Calu3 (cell line): ENCODE measurements around the gene RASD2. TPM values are rescaled to one million over a fixed set of nuclear protein-coding genes. Genes with fewer than 3 reads are reported as not detected.

Source experiments
- BruUV-seq: library from RNA; stranded (reverse); fragments of 400-500 nt; replicated peaks from 2 replicates; lab custom pipeline; 2021; lab: Mats Ljungman, UMichigan
- CTCF ChIA-PET: fragments of 300-600 bp; sonication (Branson Sonifier 250); formaldehyde crosslinking; loops from one replicate; lab custom pipeline; 2022; ENCODE audit warnings: antibody characterized with exemption; lab: Charles Lee
- DNase-seq: peaks from one replicate; pipeline ENCODE4 v3.0.0; 2022
- H3K27ac Mint-ChIP-seq: one replicate; pipeline ENCODE4 v1.8.0; 2022; ENCODE audit warnings: mixed read lengths; ENCODE audit not compliant: unreplicated experiment
- H3K27me3 Mint-ChIP-seq: one replicate; pipeline ENCODE4 v1.8.0; 2022; ENCODE audit warnings: mixed read lengths; ENCODE audit not compliant: unreplicated experiment
- H3K36me3 Mint-ChIP-seq: one replicate; pipeline ENCODE4 v1.8.0; 2022; ENCODE audit warnings: mild to moderate bottlenecking, moderate library complexity, mixed read lengths; ENCODE audit not compliant: insufficient read depth, unreplicated experiment
- H3K4me1 Mint-ChIP-seq: one replicate; pipeline ENCODE4 v1.8.0; 2022; ENCODE audit warnings: mild to moderate bottlenecking, low read depth, mixed read lengths; ENCODE audit not compliant: unreplicated experiment
- H3K4me3 Mint-ChIP-seq: one replicate; pipeline ENCODE4 v1.8.0; 2022; ENCODE audit warnings: mild to moderate bottlenecking, low read depth, moderate library complexity, mixed read lengths; ENCODE audit not compliant: unreplicated experiment
- H3K9me3 Mint-ChIP-seq: one replicate; pipeline ENCODE4 v1.8.0; 2022; ENCODE audit warnings: low read depth, mixed read lengths; ENCODE audit not compliant: unreplicated experiment
- intact Hi-C: fragments of 100-400 bp; cut with micrococcal nuclease; formaldehyde crosslinking; loops from one replicate; pipeline ENCODE4 v1.10.0; 2022; ENCODE audit not compliant: unreplicated experiment
- total RNA-seq: library from RNA; stranded (reverse); gene quantifications from 2 replicates; pipeline ENCODE4 v1.2.3, GENCODE V29; 2022
- TF ChIP-seq, protein P1 (sequence below): fragments of 200-600 bp; IDR thresholded peaks from one replicate; pipeline ENCODE4 v1.8.0; 2022; ENCODE audit warnings: antibody characterized with exemption; ENCODE audit not compliant: unreplicated experiment

The RASD2 gene
- total RNA-seq, 1 experiment from 2014 or later, result 0.14 TPM

- Mint-ChIP-seq H3K4me1 (no peaks in the 10 kb centered on the region), H3K9me3 (peaks cover 4% of the 10 kb centered on the region), H3K4me3 (no peak overlapping the region), H3K27ac (no peak overlapping the region), H3K27me3 (peaks cover 45% of the 10 kb centered on the region), H3K36me3 (no peaks in the 10 kb centered on the region)
- CTCF ChIA-PET, result no interaction called here
- DNase-seq, result no peak
- TF ChIP-seq, protein P1, sequence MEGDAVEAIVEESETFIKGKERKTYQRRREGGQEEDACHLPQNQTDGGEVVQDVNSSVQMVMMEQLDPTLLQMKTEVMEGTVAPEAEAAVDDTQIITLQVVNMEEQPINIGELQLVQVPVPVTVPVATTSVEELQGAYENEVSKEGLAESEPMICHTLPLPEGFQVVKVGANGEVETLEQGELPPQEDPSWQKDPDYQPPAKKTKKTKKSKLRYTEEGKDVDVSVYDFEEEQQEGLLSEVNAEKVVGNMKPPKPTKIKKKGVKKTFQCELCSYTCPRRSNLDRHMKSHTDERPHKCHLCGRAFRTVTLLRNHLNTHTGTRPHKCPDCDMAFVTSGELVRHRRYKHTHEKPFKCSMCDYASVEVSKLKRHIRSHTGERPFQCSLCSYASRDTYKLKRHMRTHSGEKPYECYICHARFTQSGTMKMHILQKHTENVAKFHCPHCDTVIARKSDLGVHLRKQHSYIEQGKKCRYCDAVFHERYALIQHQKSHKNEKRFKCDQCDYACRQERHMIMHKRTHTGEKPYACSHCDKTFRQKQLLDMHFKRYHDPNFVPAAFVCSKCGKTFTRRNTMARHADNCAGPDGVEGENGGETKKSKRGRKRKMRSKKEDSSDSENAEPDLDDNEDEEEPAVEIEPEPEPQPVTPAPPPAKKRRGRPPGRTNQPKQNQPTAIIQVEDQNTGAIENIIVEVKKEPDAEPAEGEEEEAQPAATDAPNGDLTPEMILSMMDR, result no peak
- intact Hi-C loops, result no loop called here
- BruUV-seq, result no TSS peak
Observed at GRCh38 chr22:35576671-35577070, 36.0 kb downstream of the RASD2 start.

DNA sequence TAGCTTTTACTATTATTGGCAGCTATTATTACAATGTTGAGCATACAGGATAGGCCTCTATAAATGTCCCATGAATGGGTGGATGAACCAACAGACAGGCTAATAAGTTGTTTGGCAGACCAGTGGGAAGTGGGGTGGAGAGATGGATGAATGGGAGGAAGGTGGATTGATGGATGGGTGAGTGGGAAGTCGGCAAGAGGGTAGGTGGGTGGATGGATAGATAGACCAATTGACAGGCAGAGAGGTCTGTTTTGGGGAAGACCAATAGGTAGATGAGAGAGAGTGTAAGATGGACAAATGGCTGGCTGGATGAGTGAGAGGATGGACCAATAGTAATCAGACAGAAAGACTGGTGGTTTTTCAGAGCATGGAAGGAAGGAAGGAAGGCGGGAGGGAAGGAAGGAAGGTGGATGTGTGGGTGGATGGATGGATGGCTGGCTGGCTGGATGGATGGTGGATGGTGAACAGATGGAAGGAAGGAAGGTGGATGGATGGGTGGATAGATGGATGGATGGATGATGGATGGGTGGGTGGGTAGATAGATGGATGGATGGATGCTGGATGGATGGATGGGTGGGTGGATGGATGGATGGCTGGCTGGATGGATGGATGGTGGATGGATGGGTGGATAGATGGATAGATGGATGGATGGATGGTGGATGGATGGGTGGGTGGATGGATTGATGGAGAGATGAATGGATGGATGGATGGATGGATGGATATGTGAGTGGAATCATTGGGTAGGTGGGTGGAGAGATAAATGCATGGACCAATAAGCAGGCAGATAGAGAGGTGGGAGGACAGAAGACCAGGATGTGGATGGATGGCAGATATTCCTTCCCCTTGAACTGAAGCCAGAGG, 37.4 kb downstream of the RASD2 start:
- BruUV-seq, result no TSS peak
- TF ChIP-seq, protein P1, result no peak

GRCh38 chr22:35578836-35579575, 38.4 kb downstream of the RASD2 start:
- H3K4me1 Mint-ChIP-seq, result peaks cover 11% of the 10 kb centered on the region
- H3K27ac Mint-ChIP-seq, result no peak overlapping the region
- DNase-seq, result no peak
- peaks cover 5% of the 10 kb centered on the region for H3K36me3 Mint-ChIP-seq
- TF ChIP-seq, protein P1, result no peak
- no peak overlapping the region for H3K4me3 Mint-ChIP-seq
- intact Hi-C loops, result no loop called here
- H3K9me3 Mint-ChIP-seq, result peaks cover 4% of the 10 kb centered on the region
- H3K27me3 Mint-ChIP-seq, result peaks cover 41% of the 10 kb centered on the region
- BruUV-seq, result no TSS peak
- CTCF ChIA-PET, result no interaction called here

More for the DNA sequence above, 37.4 kb downstream of the RASD2 start:
- peaks cover 4% of the 10 kb centered on the region for H3K9me3 Mint-ChIP-seq
- intact Hi-C loops, result no loop called here
- CTCF ChIA-PET, result no interaction called here
- H3K36me3 Mint-ChIP-seq, result peaks cover 2% of the 10 kb centered on the region
- no peak overlapping the region for H3K4me3 Mint-ChIP-seq
- peaks cover 43% of the 10 kb centered on the region for H3K27me3 Mint-ChIP-seq
- H3K27ac Mint-ChIP-seq, result no peak overlapping the region
- no peak for DNase-seq
- peaks cover 2% of the 10 kb centered on the region for H3K4me1 Mint-ChIP-seq

DNA sequence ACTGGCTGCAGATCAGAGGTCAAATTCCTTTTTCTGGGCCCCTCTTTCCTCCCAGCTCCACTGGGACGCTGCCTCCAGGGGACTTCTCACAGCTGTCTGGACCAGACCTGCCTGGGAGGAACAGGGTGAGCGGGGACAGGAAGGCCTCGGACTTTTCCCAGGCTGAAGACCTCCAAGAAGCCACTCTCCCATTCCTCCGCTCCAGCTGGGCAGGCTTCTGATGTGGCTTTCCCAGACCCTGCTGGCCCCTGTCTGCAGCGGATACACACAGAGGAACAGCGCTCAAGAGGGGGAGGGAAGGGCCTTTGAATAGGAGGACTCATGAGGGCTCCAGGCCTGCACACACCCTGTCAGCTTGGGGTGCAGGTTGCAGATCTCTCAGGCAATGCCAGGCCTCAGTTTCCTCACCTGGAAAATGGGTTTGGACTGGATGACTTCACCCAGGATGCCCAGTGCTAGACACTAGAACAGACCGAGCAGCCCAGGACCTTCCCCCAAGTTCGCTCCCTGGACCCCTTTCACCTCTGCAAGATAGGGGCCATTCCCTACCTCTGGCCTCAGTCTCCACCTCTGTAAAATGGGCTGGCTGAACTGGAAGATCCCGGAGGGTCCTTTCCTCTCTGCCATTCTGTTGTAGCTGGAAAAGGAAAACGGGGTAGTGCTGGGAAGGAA, 39.9 kb downstream of the RASD2 start:
- no TSS peak for BruUV-seq
- Mint-ChIP-seq H3K27ac (no peak overlapping the region), H3K9me3 (peaks cover 4% of the 10 kb centered on the region), H3K4me1 (peaks cover 11% of the 10 kb centered on the region), H3K4me3 (no peak overlapping the region), H3K36me3 (peaks cover 5% of the 10 kb centered on the region), H3K27me3 (peaks cover 29% of the 10 kb centered on the region)
- TF ChIP-seq, protein P1, result no peak
- DNase-seq, result no peak
- CTCF ChIA-PET, result no interaction called here
- intact Hi-C loops, result no loop called here
